HG03280 (cell line): ENCODE measurements around the gene ANKRD33.

Experiments
- ATAC-seq: cut with Tn5 transposase; IDR thresholded peaks from one replicate; pipeline ENCODE4 v1.9.1; 2021; ENCODE audit warnings: mild to moderate bottlenecking, moderate library complexity; ENCODE audit not compliant: unreplicated experiment

Gene ANKRD33

GRCh38 chr12:51860986-51861385 lies 26.9 kb upstream of the ANKRD33 start:
- no peak for ATAC-seq

- ATAC-seq: no peak
These were observed 25.0 kb upstream of the ANKRD33 start for GRCh38 chr12:51862947-51863346.

GRCh38 chr12:51863363-51863932 lies 24.5 kb upstream of the ANKRD33 start:
- no peak for ATAC-seq

DNA sequence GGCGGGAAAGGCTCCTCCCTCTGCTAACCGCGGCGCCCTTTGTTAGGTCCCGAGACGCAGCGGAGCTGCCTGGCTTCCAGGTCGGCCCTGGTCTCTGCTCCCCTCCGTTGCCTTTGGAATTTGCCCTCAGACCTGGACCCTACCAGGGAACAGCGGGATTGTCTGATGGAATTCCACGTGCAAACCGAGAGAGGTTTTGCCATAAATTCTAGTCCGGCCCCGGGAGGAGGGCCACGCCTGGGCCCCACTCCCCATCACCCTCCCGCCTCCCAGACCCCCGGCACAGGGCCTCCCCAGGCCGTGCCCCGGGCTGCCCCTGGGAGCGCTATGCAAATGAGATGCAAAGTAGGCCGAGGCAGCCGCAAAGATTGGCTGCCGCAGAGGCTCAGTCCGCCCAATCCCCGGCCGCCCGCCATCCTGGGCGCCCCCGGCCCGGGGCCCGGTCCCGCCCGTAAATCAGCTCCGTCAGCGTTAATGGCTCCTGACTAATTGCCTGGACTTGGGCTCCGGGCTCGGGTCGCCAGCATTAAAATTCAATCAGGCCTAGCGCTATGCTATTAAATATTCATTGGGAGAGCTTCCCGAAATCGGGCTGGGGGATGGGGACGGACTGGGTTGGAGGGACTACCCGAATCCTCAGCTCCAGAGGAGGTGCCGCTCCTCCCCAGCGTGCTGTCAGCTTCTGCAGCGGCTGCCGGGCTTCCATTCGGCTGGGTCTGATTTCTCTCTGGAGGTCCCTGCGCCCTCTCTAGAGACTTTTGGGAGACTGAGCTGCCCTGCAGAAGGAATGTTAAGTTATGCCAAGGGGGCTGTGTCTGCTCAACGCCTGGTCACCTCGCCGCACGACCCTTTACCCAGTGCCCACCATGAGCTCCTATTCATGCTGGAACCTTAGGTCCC lies 23.7 kb upstream of the ANKRD33 start:
- ATAC-seq: no peak

DNA sequence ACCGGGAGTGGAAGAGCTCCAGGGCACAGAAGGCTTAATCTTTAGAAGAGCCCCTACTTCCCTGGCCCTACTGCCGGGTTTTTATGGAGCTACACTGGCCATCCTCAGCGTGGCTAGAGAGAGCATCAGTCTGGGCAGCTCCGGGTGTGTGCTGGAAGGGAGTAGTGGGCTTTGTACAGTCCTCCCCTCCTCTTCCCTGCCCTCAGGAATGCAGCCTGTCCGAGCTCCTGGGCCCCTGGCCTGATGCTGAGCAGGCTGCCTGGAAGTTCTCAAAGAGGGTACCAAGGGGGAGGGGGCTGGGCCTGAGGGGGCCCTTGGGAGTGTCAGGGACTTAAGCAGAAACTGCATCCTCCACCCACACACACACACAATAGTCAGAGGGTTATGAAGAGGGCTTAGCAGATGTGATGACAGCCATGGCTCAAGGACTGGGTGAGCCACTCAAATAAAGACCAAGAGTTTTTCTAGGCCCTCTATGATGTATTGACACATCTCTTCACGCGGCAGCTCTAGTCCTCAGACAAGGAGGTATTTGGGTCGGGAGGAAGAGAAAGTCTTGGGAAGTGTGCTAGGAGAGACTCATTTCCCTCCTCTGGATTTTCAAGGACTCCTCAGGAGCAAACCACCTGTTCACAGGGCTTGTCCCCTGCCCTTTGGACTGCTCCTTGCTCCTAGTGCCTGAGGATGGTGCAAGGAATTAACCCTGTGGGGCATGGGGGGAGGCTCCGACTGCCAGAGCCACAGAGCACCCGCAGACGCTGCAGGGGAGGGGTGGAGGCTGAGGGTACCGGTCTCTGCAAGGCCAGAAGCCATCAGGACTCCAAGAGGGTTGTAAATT lies 22.9 kb upstream of the ANKRD33 start:
- ATAC-seq: no peak

DNA sequence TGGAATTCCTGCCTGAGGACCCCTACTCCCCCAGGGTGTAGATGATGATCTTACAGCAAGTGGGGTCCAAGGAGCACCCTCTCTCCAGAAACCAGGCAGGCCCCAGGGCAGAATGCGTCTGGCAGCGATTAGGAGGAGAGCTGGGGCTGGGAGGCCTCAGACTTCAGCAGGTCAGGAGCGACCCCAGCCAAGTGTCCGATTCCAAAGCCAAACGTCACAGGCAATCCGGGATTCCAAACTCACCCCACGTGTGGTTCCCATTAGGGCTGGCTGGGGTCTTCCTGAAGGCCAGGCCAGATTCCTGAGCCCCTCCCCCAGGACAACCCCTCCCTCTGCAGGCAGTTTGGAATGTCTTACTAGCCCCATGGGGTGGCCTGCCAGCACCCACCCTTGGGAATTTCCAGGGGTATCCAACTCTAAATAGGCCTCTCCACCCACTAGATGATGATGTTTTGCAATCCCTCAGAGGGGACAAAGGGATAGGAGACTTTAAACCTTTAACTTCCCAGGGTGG lies 22.1 kb upstream of the ANKRD33 start:
- ATAC-seq: no peak

GRCh38 chr12:51866324-51866723 lies 21.6 kb upstream of the ANKRD33 start:
- no peak for ATAC-seq

- ATAC-seq: no peak
These were observed 21.1 kb upstream of the ANKRD33 start for GRCh38 chr12:51866762-51867161.

DNA sequence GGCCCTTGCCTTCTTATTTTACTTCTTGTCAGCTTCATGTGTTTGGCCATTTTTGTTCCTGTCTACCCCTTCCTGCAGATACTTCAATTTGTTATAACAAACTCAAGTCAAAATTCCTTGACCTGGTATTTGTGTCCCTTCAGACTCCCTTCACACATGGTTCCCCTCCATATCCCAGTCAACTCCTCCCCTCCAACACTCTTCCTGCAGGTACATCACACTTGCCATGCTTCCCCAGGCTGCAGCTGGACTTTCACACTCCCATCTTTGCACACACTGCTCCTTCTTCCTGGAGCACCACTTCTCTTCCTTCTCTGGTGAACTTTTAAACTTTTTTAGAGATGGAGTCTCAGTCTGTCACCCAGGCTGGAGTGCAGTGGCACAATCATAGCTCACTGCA lies 20.5 kb upstream of the ANKRD33 start:
- no peak for ATAC-seq

DNA sequence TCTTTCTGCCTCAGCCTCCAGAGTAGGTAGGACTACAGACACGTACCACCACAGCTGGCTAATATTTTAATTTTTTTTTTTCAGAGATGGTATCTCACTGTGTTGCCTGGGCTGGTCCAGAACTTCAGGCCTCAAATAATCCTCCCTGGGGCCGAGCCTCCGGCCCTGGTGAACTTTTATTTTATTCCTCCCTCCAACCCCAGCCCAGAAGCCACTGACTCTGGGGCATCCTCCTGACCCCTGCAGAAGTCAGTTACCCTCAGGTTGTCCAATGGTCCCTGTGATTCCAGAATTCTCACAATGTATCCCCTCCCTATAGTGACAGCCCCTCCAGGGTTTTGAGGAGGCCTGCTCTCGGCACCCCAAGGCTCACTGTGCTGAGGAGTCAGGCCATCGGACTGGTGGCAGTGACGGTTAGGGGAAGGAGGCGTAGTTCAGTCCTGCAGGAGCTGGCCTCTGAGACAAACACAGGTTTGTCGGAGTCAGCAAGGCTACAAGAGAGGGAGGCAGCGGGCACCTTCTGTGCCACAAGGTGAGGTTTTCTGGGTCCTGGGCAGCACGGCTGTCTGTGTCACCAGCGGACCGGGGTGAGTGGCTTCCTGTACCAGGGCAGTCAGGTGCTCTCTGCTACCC lies 20.0 kb upstream of the ANKRD33 start:
- no peak for ATAC-seq

GRCh38 chr12:51868821-51869495 lies 18.9 kb upstream of the ANKRD33 start:
- no peak for ATAC-seq

GRCh38 chr12:51869496-51869865 lies 18.4 kb upstream of the ANKRD33 start:
- ATAC-seq: no peak

DNA sequence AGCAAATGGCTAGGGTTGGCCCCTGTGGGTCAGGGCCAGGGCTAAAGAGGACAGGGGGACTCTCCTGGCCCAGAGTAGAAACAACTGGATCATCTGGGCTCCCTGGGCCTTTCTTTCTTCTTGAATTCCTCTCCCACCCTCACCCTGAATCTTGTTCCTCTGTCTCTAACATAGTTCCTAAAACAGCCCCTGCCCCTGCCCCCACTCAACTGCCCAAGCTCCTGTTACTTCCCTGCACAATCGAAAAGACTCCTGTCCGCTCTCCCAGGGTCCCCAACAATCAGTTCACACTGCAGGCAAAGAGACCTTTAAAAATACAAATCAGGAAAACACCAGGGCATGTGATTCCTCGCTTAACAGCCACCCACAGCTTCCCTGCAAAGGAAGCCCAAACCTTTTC lies 18.0 kb upstream of the ANKRD33 start:
- ATAC-seq: no peak

DNA sequence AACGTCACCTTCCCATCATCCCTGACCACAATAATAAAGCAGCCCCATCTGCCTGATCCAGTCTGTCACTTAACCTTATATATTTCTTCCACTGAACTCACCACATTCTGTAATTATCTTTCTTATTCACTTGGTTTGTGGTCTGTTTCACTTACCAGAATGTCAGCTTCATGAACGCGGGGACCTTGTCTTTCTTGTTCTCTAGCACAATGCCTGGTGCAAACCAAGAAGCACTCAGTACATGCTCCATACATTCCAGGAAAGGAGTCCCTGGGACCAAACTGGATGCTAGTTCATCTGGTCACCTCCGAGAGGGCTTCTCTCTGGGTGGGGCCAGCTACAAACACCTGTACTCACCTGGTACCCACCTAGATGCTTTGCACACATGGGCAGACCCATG lies 17.4 kb upstream of the ANKRD33 start:
- no peak for ATAC-seq

DNA sequence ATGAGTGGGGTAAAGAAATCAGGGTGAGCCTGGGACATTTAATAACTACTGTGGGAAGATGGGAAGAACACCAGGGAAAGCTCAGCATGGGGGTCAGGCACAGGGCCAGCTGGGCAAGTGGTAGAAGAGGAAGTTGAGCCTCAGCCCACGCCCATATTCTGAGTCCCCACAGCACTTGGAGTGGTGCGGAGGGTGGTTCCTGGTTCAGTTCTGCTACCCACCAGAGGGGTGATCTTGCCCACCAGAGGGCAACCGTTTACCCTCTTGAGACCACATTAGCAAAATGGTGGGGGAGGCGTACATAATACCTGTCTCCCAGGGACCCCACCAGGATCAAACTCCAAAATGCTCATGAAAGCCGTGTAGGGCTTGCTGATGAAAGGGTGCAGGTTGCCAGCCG lies 16.8 kb upstream of the ANKRD33 start:
- no peak for ATAC-seq

GRCh38 chr12:51871918-51872688 lies 15.8 kb upstream of the ANKRD33 start:
- no peak for ATAC-seq

DNA sequence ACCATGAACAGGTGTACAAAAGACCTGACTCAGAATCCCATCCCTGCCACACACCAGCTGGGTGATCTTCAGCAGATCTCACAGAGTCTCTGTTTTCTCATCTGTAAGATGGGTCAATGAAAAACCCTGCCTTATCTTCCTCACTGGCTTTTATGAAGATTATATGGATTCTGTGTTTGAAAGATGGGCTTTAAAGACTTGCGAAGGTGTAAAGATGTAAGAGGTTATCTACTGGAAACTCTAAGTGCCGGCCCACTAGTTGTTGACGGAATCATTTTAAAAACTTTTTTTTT lies 15.3 kb upstream of the ANKRD33 start:
- no peak for ATAC-seq

DNA sequence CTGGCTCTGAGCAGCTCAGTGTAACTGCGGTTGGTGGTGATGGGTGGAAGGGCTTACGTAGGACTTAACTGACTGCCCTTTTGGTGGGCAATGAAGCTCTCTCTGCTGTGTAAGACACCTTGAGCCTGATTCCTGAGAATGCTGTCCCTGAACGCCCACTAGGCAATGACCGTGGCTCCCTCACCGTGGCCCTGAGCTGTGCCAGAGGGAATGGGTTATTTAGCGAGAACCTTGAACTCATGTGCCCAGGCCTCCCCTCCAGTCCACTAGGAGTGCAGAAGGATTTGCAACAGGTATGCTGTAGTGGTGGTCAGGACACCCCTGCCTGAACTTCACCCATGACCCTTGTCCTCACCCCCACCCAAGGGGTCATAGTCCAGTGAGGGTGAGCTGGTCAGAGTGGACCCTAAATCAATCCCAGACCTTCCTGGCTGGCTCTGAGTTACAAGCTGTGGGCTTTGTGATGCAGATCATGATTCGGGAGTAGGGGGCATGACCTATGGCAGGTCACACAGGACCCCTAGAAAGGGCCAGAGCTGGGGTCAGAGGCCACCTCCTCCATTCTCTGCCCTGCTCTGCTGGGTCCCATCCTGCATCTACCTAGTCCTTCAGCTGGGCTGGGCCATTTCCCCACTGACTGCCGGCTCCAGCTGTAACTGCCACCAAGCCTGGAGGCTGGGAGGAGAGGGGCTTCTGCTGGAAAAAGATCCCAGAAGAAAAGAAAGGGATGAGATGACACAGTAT lies 14.5 kb upstream of the ANKRD33 start:
- ATAC-seq: no peak

DNA sequence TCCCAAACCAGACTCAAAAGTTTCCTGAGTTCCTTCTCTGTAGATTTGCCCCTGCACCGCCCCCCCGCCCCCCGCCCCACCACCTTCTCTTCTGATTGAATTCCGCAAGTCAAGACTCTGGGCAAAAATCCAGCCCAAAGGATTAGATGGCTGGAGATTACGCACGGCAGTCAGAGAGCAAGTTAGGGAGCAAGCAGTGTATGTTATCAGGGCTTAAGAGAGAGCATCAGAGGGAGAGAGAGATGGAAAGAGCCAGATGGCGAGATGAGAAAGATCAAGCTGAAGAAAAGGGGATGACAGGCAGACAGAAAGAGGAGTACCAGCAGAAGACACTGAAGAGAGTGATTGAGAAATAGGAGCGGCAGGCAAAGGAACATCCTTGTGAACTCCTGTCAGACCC lies 13.9 kb upstream of the ANKRD33 start:
- no peak for ATAC-seq
